Endodermal cell (in vitro differentiated cells): ENCODE data around the gene STAB1. TPM values are rescaled to one million over a fixed set of nuclear protein-coding genes. Genes with fewer than 3 reads are reported as not detected.

Experiments
- DNase-seq: peaks from one replicate; pipeline ENCODE4 v3.0.0-alpha.2; 2017
- H3K27ac ChIP-seq: 2 replicates; pipeline ENCODE4 v1.5.1; 2013; ENCODE audit warnings: mild to moderate bottlenecking, low read depth, low read length, moderate library complexity
- H3K27me3 ChIP-seq: 2 replicates; pipeline ENCODE4 v1.6.1; 2013; ENCODE audit warnings: mild to moderate bottlenecking, low read length, moderate library complexity; ENCODE audit not compliant: insufficient read depth, control insufficient read depth, poor library complexity, severe bottlenecking
- H3K36me3 ChIP-seq: 2 replicates; pipeline ENCODE4 v1.7.0; 2013; ENCODE audit warnings: mild to moderate bottlenecking, low read length, moderate library complexity; ENCODE audit not compliant: control insufficient read depth, insufficient read depth
- H3K4me1 ChIP-seq: one replicate; pipeline ENCODE4 v1.7.0; 2013; ENCODE audit warnings: low read length; ENCODE audit not compliant: control insufficient read depth, insufficient read depth
- H3K4me3 ChIP-seq: 2 replicates; pipeline ENCODE4 v1.5.1; 2013; ENCODE audit warnings: mild to moderate bottlenecking, low read length, moderate library complexity
- H3K9ac ChIP-seq: 2 replicates; pipeline ENCODE4 v1.6.1; 2013; ENCODE audit warnings: mild to moderate bottlenecking, low read length, moderate library complexity; ENCODE audit not compliant: poor library complexity, severe bottlenecking; ENCODE audit errors: extremely low read depth
- H3K9me3 ChIP-seq: 2 replicates; pipeline ENCODE4 v1.6.1; 2013; ENCODE audit warnings: mild to moderate bottlenecking, low read length, moderate library complexity; ENCODE audit not compliant: control insufficient read depth
- H3K27ac Mint-ChIP-seq: 2 replicates; pipeline ENCODE4 v1.8.0; 2020; ENCODE audit warnings: mixed read lengths
- H3K27me3 Mint-ChIP-seq: 2 replicates; pipeline ENCODE4 v1.8.0; 2021; ENCODE audit warnings: mild to moderate bottlenecking, mixed read lengths; ENCODE audit not compliant: insufficient read depth
- H3K36me3 Mint-ChIP-seq: 2 replicates; pipeline ENCODE4 v1.8.0; 2020; ENCODE audit warnings: low read depth, mixed read lengths
- H3K4me1 Mint-ChIP-seq: 2 replicates; pipeline ENCODE4 v1.8.0; 2020; ENCODE audit warnings: mixed read lengths
- H3K4me3 Mint-ChIP-seq: 2 replicates; pipeline ENCODE4 v1.8.0; 2020; ENCODE audit warnings: mild to moderate bottlenecking, moderate library complexity, mixed read lengths
- H3K9me3 Mint-ChIP-seq: 2 replicates; pipeline ENCODE4 v1.8.0; 2020; ENCODE audit warnings: mild to moderate bottlenecking, mixed read lengths
- CTCF ChIP-seq: fragments of 200-600 bp; sonication (generic); conservative IDR thresholded peaks from 2 replicates; pipeline ENCODE4 v1.5.0; 2021; ENCODE audit warnings: antibody characterized with exemption, mild to moderate bottlenecking
- WGBS, 2 experiments: methylation state at CpG; one replicate each; pipeline versions ENCODE4 v1.1.5 to v1.1.7; 2013; ENCODE audit warnings: missing lambda C conversion rate in 2 of 2, mixed read lengths in 1 of 2; ENCODE audit not compliant: insufficient coverage in 1 of 2, insufficient read length in 1 of 2; 5-methylcytosine and 5-hydroxymethylcytosine counted together
- total RNA-seq, 2 donors: library from RNA; stranded (reverse); fragmentation: NEBNext Ultra II Directional in 1 of 2; extraction: Animal tissue kit (Norgen Biotek cat#: 25700) in 1 of 2; gene quantifications; 2 replicates in 1 of 2; 3 replicates in 1 of 2; pipeline ENCODE4 v1.2.1, GENCODE V29; 2021

Gene STAB1
- total RNA-seq, 2 donors from 2014 or later, result 0.24 to 0.55 TPM

- H3K27me3 ChIP-seq, result no peaks in the 10 kb centered on the region
- Mint-ChIP-seq H3K4me1 (no peaks in the 10 kb centered on the region), H3K9me3 (no peaks in the 10 kb centered on the region), H3K36me3 (peaks cover 49% of the 10 kb centered on the region), H3K27ac (no peak overlapping the region), H3K4me3 (no peak overlapping the region), H3K27me3 (no peaks in the 10 kb centered on the region)
- H3K4me3 ChIP-seq, result no peak overlapping the region
- peaks cover 78% of the 10 kb centered on the region for H3K36me3 ChIP-seq
- no peaks in the 10 kb centered on the region for H3K9me3 ChIP-seq
- no peak for TF ChIP-seq CTCF
- H3K9ac ChIP-seq, result no peak overlapping the region
- H3K27ac ChIP-seq, result no peak overlapping the region
- H3K4me1 ChIP-seq, result no peaks in the 10 kb centered on the region
- no peak for DNase-seq
- WGBS, 2 experiments, result 90 to 94% methylated on average over 4 to 5 of the region's 5 CpGs
These were observed 59.1 kb downstream of the STAB1 start for GRCh38 chr3:52554026-52554755.

GRCh38 chr3:52555056-52555455, 59.9 kb downstream of the STAB1 start:
- H3K4me3 Mint-ChIP-seq, result no peak overlapping the region
- Histone ChIP-seq H3K4me3 (no peak overlapping the region), H3K36me3 (peaks cover 80% of the 10 kb centered on the region), H3K4me1 (no peaks in the 10 kb centered on the region), H3K9me3 (no peaks in the 10 kb centered on the region), H3K9ac (no peak overlapping the region), H3K27me3 (no peaks in the 10 kb centered on the region), H3K27ac (no peak overlapping the region)
- H3K27me3 Mint-ChIP-seq, result no peaks in the 10 kb centered on the region
- no peak overlapping the region for H3K27ac Mint-ChIP-seq
- H3K9me3 Mint-ChIP-seq, result no peaks in the 10 kb centered on the region
- no peak for TF ChIP-seq CTCF
- H3K36me3 Mint-ChIP-seq, result peaks cover 54% of the 10 kb centered on the region
- no peak for DNase-seq
- WGBS, 2 experiments, result no CpG with 5 or more reads among the region's 1 CpG
- H3K4me1 Mint-ChIP-seq, result no peaks in the 10 kb centered on the region

- H3K4me1 Mint-ChIP-seq, result no peaks in the 10 kb centered on the region
- H3K4me3 Mint-ChIP-seq, result no peak overlapping the region
- H3K9me3 ChIP-seq, result no peaks in the 10 kb centered on the region
- no peaks in the 10 kb centered on the region for H3K27me3 ChIP-seq
- no peak for DNase-seq
- peaks cover 53% of the 10 kb centered on the region for H3K36me3 Mint-ChIP-seq
- WGBS, 2 experiments, result 87 to 97% methylated on average over 4 to 9 of the region's 9 CpGs
- H3K27ac ChIP-seq, result peak overlapping the region; percentile 19
- H3K27me3 Mint-ChIP-seq, result no peaks in the 10 kb centered on the region
- H3K9me3 Mint-ChIP-seq, result no peaks in the 10 kb centered on the region
- H3K27ac Mint-ChIP-seq, result no peak overlapping the region
- no peak overlapping the region for H3K9ac ChIP-seq
- no peaks in the 10 kb centered on the region for H3K4me1 ChIP-seq
- peaks cover 79% of the 10 kb centered on the region for H3K36me3 ChIP-seq
- TF ChIP-seq CTCF, result no peak
- no peak overlapping the region for H3K4me3 ChIP-seq
These were observed 62.1 kb downstream of the STAB1 start for GRCh38 chr3:52557011-52557960.
